Right cardiac atrium (tissue), 5 donors: Measurements from ENCODE around the gene DGLUCY. TPM values are rescaled to one million over a fixed set of nuclear protein-coding genes. Genes with fewer than 3 reads are reported as not detected.
"Not testable (repeated sequence)": the region's sequence is repeated elsewhere in the genome, so short reads cannot be mapped to it uniquely, and the experiment has no call there.

ENCODE experiments used
- ATAC-seq, 2 donors: fragments of 200-7000 bp; cut with Tn5 transposase; one replicate each; pipeline versions ENCODE4 v1.8.0 to v1.9.1; 2020; ENCODE audit warnings: moderate library complexity in 2 of 2, mild to moderate bottlenecking in 1 of 2
- DNase-seq, 3 donors: peaks; one replicate each; pipeline ENCODE4 v3.0.0-alpha.2; 2020
- H3K27ac ChIP-seq: one replicate; pipeline ENCODE4 v1.5.1; 2013; ENCODE audit warnings: mild to moderate bottlenecking, low read length, control low read depth, moderate library complexity
- H3K27me3 ChIP-seq: one replicate; pipeline ENCODE4 v1.6.1; 2013; ENCODE audit not compliant: control insufficient read depth, insufficient read depth
- H3K4me1 ChIP-seq: one replicate; pipeline ENCODE4 v1.6.1; 2013; ENCODE audit warnings: low read length; ENCODE audit not compliant: control insufficient read depth, insufficient read depth
- H3K4me3 ChIP-seq: one replicate; pipeline ENCODE4 v1.5.1; 2013; ENCODE audit warnings: low read length, control low read depth
- H3K9me3 ChIP-seq: one replicate; pipeline ENCODE4 v1.6.1; 2013; ENCODE audit warnings: low read length; ENCODE audit not compliant: control insufficient read depth
- WGBS: extraction: QIAGEN DNeasy Blood & Tissue Kit; methylation state at CpG from one replicate; pipeline ENCODE4 v1.1.7; 2013; 5-methylcytosine and 5-hydroxymethylcytosine counted together
- intact Hi-C, 4 donors: fragments of 100-400 bp; cut with DNase I; formaldehyde crosslinking; loops; one replicate each; pipeline versions ENCODE4 v1.11.0 to v1.14.0; 2022 to 2023
- long read RNA-seq, 4 donors: library from polyadenylated mRNA; unstranded; transcript quantifications; one replicate each; pipeline ENCODE4 v2.0.0, GENCODE V29; 2020 to 2021
- polyA plus RNA-seq: library from polyadenylated mRNA; stranded (reverse); fragments of 200-250 nt; gene quantifications from one replicate; pipeline ENCODE4 v1.2.3, GENCODE V29; 2013
- total RNA-seq, 4 donors: library from RNA; stranded (reverse); fragmentation: NEBNext Ultra II Directional; extraction: Animal tissue kit (Norgen Biotek cat#: 25700); gene quantifications; one replicate each; pipeline ENCODE4 v1.2.1, GENCODE V29; 2021
- donor health status: healthy with polysubstance abuse.
- donor health status: DM: no; HTN: yes; CAD: no.
- donor health status: DM: no; HTN: no; CAD: no.
- donor health status: DM: no; HTN: yes; CAD: no; lungs with severe emphysema.
- donor health status: DM: yes; HTN: yes; CAD: no.

The DGLUCY gene
- total RNA-seq (100 to 1,000 TPM; 145 to 208 (median 179) TPM), polyA plus RNA-seq (112 TPM)
- long read RNA-seq, donor 1, transcript DGLUCY-201 (14 exons, 2,967 nt) = major isoform, 86 of 486 reads
- long read RNA-seq, donor 1, transcript DGLUCY-204 (14 exons, 2,538 nt) = minor isoform, 9 of 486 reads
- long read RNA-seq, donor 1, transcript DGLUCY-229 (16 exons, 2,764 nt) = minor isoform, 6 of 486 reads
- long read RNA-seq, donor 1, partial matches to known transcripts = 75 of 486 reads
- long read RNA-seq, donor 1, other reads (novel, unspliced or antisense) = 309 of 486 reads
- long read RNA-seq, donor 2, transcript DGLUCY-204 (14 exons, 2,538 nt) = minor isoform, 11 of 293 reads
- long read RNA-seq, donor 2, transcript DGLUCY-201 (14 exons, 2,967 nt) = major isoform, 50 of 293 reads
- long read RNA-seq, donor 2, partial matches to known transcripts = 26 of 293 reads
- long read RNA-seq, donor 2, other reads (novel, unspliced or antisense) = 205 of 293 reads
- long read RNA-seq, donor 3, transcript DGLUCY-201 (14 exons, 2,967 nt) = major isoform, 185 of 984 reads
- long read RNA-seq, donor 3, transcript DGLUCY-204 (14 exons, 2,538 nt) = minor isoform, 41 of 984 reads
- long read RNA-seq, donor 3, partial matches to known transcripts = 112 of 984 reads
- long read RNA-seq, donor 3, other reads (novel, unspliced or antisense) = 640 of 984 reads
- long read RNA-seq, donor 4, transcript DGLUCY-201 (14 exons, 2,967 nt) = major isoform, 76 of 239 reads
- long read RNA-seq, donor 4, partial matches to known transcripts = 28 of 239 reads
- long read RNA-seq, donor 4, other reads (novel, unspliced or antisense) = 134 of 239 reads

- Histone ChIP-seq H3K4me1 (peaks cover 13% of the 10 kb centered on the region), H3K4me3 (peak within 1 kb of the TSS; percentile 82), H3K27me3 (no peaks in the 10 kb centered on the region), H3K27ac (peak within 1 kb of the TSS; percentile 97), H3K9me3 (no peaks in the 10 kb centered on the region)
- DNase-seq = peak; percentile 86 to 95 (median 93)
- ATAC-seq = peak; percentile 95
- intact Hi-C loops = no loop called here
- WGBS = under 1% methylated on average over 5 of the region's 5 CpGs
Measured at GRCh38 chr14:91113829-91114078, at the start of gene DGLUCY. DGLUCY (plus strand) TSS chr14:91114073; CDS start chr14:91160295, 46,222 bp downstream.

GRCh38 chr14:91065266-91065665 is 48.6 kb upstream of the DGLUCY start:
- DNase-seq = no peak
- intact Hi-C loops = loop anchor here in 1 of 4 donors (10.0 kb wide), 1 partner anchor 90 kb away; no protein-coding TSS in a partner anchor
- no peaks in the 10 kb centered on the region for H3K27me3 ChIP-seq
- no peak overlapping the region for H3K27ac ChIP-seq
- no peaks in the 10 kb centered on the region for H3K9me3 ChIP-seq
- WGBS = 60% methylated on average over 3 of the region's 3 CpGs
- no peak for ATAC-seq
- no peak overlapping the region for H3K4me3 ChIP-seq
- no peaks in the 10 kb centered on the region for H3K4me1 ChIP-seq

GRCh38 chr14:91067186-91067585 is 46.7 kb upstream of the DGLUCY start:
- H3K27ac ChIP-seq = no peak overlapping the region
- H3K9me3 ChIP-seq = no peaks in the 10 kb centered on the region
- no peaks in the 10 kb centered on the region for H3K4me1 ChIP-seq
- WGBS = 86% methylated on average over 1 of the region's 1 CpG
- intact Hi-C loops = loop anchor here in 1 of 4 donors (10.0 kb wide), 1 partner anchor 88 kb away; no protein-coding TSS in a partner anchor
- H3K4me3 ChIP-seq = no peak overlapping the region
- DNase-seq (no peak), ATAC-seq (no peak)
- H3K27me3 ChIP-seq = no peaks in the 10 kb centered on the region

GRCh38 chr14:91068642-91069041 is 45.2 kb upstream of the DGLUCY start:
- no peak for ATAC-seq
- DNase-seq = no peak
- intact Hi-C loops = loop anchor here in 1 of 4 donors (10.0 kb wide), 1 partner anchor 86 kb away; no protein-coding TSS in a partner anchor
- WGBS = 87% methylated on average over 2 of the region's 2 CpGs
- Histone ChIP-seq H3K9me3 (no peaks in the 10 kb centered on the region), H3K4me3 (no peak overlapping the region), H3K4me1 (no peaks in the 10 kb centered on the region), H3K27ac (no peak overlapping the region), H3K27me3 (no peaks in the 10 kb centered on the region)

GRCh38 chr14:91070572-91070971 is 43.3 kb upstream of the DGLUCY start:
- intact Hi-C loops = no loop called here
- DNase-seq (no peak), ATAC-seq (no peak)
- no peak overlapping the region for H3K4me3 ChIP-seq
- H3K27me3 ChIP-seq = no peaks in the 10 kb centered on the region
- no peaks in the 10 kb centered on the region for H3K4me1 ChIP-seq
- no peak overlapping the region for H3K27ac ChIP-seq
- no peaks in the 10 kb centered on the region for H3K9me3 ChIP-seq

GRCh38 chr14:91075553-91075952 is 38.3 kb upstream of the DGLUCY start:
- intact Hi-C loops = no loop called here
- Histone ChIP-seq H3K4me1 (no peaks in the 10 kb centered on the region), H3K9me3 (no peaks in the 10 kb centered on the region), H3K27me3 (no peaks in the 10 kb centered on the region), H3K4me3 (no peak overlapping the region), H3K27ac (no peak overlapping the region)
- DNase-seq (no peak), ATAC-seq (no peak)
- 87% methylated on average over 5 of the region's 5 CpGs for WGBS

- no peaks in the 10 kb centered on the region for H3K4me1 ChIP-seq
- H3K9me3 ChIP-seq = no peaks in the 10 kb centered on the region
- DNase-seq (no peak), ATAC-seq (no peak)
- intact Hi-C loops = no loop called here
- no peaks in the 10 kb centered on the region for H3K27me3 ChIP-seq
- H3K4me3 ChIP-seq = no peak overlapping the region
- 94% methylated on average over 9 of the region's 9 CpGs for WGBS
- H3K27ac ChIP-seq = no peak overlapping the region
Measured at GRCh38 chr14:91078095-91078737, 35.7 kb upstream of the DGLUCY start.

GRCh38 chr14:91080071-91080470 is 33.8 kb upstream of the DGLUCY start:
- Histone ChIP-seq H3K4me1 (no peaks in the 10 kb centered on the region), H3K9me3 (no peaks in the 10 kb centered on the region), H3K4me3 (no peak overlapping the region), H3K27ac (no peak overlapping the region), H3K27me3 (no peaks in the 10 kb centered on the region)
- ATAC-seq = no peak
- 96% methylated on average over 6 of the region's 6 CpGs for WGBS
- DNase-seq = no peak
- intact Hi-C loops = no loop called here

- DNase-seq (no peak), ATAC-seq (no peak)
- no peaks in the 10 kb centered on the region for H3K4me1 ChIP-seq
- intact Hi-C loops = no loop called here
- no peak overlapping the region for H3K4me3 ChIP-seq
- H3K9me3 ChIP-seq = no peaks in the 10 kb centered on the region
- no peaks in the 10 kb centered on the region for H3K27me3 ChIP-seq
- H3K27ac ChIP-seq = no peak overlapping the region
- 90% methylated on average over 3 of the region's 3 CpGs for WGBS
Measured at GRCh38 chr14:91082282-91082681, 31.6 kb upstream of the DGLUCY start.

GRCh38 chr14:91084516-91084915 is 29.4 kb upstream of the DGLUCY start:
- H3K4me3 ChIP-seq = no peak overlapping the region
- no peak overlapping the region for H3K27ac ChIP-seq
- H3K4me1 ChIP-seq = no peaks in the 10 kb centered on the region
- ATAC-seq = no peak
- WGBS = 57% methylated on average over 2 of the region's 2 CpGs
- H3K9me3 ChIP-seq = no peaks in the 10 kb centered on the region
- DNase-seq = no peak
- intact Hi-C loops = no loop called here
- H3K27me3 ChIP-seq = no peaks in the 10 kb centered on the region

GRCh38 chr14:91087470-91087869 is 26.4 kb upstream of the DGLUCY start:
- H3K27ac ChIP-seq, H3K9me3 ChIP-seq, ATAC-seq, DNase-seq, H3K27me3 ChIP-seq, H3K4me3 ChIP-seq, intact Hi-C loops, H3K4me1 ChIP-seq: not testable (repeated sequence)
- WGBS = 85% methylated on average over 5 of the region's 5 CpGs
